HG03045 (cell line): ENCODE data around the gene AXL.
"Not testable (repeated sequence)": the region's sequence is repeated elsewhere in the genome, so short reads cannot be mapped to it uniquely, and the experiment has no call there.

ENCODE experiments used
- ATAC-seq: cut with Tn5 transposase; IDR thresholded peaks from one replicate; pipeline ENCODE4 v1.9.1; 2021; ENCODE audit warnings: mild to moderate bottlenecking, moderate library complexity; ENCODE audit not compliant: unreplicated experiment

Gene AXL

GRCh38 chr19:41206456-41206855, 12.6 kb upstream of the AXL start:
- no peak for ATAC-seq

GRCh38 chr19:41206926-41207750, 11.9 kb upstream of the AXL start:
- no peak for ATAC-seq

DNA sequence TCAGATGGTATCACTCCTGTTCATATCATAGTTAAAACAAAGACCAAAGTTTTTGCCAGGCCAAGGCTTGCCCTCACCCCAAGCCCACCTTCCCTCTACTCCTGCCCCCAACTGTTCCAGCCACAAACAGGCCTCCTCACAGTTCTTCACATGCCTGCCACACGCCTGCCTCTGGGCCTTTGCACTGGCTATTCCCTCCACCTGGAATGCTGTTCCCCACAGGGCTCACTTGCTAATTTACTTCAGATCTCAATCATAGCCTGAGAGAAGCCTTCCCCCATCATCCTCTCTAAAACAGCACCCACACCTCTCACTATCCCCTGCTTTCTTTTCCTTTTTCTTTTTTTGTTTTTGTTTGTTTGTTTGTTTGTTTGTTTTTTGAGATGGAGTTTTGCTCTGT, 4.9 kb upstream of the AXL start:
- no peak for ATAC-seq

GRCh38 chr19:41217741-41218140, 1.3 kb upstream of the AXL start:
- no peak for ATAC-seq

GRCh38 chr19:41218249-41218614, 791 bp upstream of the AXL start:
- ATAC-seq: no peak

DNA sequence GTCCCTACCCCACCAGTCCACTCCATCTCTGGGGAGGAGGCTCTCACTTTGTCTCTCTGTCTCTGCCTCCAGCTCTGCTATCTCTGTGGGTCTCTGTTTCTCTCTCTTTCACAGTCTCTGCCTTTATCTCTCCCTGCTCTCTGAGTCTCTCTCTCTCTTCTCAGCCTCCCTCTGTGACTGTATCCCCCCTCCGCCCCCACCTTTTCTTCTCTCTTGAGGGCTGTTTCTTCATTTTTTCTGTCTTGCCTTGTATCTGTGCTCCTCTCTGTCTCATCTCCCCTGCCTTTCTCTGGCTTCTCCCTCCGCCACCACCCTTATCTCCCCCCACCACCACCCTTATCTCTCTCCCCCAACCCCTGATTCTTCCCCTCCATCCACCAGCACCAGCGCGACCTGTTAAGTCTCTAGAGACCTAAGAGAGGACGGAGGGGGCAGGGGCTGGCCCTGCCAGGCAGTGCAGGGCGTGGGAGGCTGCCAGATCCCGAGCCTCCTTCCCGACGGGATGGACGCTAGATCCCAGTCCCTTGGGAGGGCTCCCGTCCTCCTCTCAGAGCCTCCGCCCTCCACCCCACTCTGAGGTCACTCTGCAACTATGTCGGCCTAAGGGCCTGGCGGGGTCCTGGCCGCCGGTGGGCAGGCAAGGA, 1.0 kb downstream of the AXL start:
- no peak for ATAC-seq

DNA sequence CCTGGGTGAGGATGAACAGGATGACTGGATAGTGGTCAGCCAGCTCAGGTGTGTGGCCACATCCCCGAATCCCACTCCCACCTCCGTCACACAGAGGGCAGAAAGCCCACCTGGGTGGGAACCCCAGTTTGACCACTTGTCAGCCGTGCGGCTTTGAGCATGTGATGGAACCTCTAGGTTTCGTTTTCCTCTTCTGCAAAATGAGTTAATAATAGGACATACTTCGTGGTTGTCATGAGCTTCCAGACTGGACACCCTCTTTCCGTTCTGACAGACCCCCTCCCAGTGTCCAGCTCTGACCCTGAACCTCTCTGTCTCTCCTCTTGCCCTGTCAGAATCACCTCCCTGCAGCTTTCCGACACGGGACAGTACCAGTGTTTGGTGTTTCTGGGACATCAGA, 1.8 kb downstream of the AXL start:
- ATAC-seq: no peak

GRCh38 chr19:41221514-41222205, 2.6 kb downstream of the AXL start:
- no peak for ATAC-seq

DNA sequence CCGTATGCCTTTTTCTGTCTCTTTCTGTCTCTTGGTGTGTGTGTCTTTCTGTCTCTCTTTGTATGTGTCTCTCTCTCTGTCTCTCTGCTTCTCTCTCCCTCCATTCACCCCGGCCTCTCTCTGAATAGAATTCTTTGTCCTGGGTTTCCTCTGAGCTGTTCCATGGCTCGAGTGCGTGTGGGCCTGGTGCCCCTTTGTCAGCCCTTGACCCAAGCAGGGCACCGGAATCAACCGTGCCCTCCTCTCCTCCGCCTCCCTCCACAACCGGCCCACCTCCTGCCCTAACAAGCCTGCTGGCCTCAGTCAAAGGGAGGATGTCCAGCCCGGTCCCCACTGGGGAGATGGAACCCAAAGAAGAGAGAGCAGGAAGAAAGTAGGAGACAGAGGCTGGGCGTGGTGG, 3.2 kb downstream of the AXL start:
- no peak for ATAC-seq

DNA sequence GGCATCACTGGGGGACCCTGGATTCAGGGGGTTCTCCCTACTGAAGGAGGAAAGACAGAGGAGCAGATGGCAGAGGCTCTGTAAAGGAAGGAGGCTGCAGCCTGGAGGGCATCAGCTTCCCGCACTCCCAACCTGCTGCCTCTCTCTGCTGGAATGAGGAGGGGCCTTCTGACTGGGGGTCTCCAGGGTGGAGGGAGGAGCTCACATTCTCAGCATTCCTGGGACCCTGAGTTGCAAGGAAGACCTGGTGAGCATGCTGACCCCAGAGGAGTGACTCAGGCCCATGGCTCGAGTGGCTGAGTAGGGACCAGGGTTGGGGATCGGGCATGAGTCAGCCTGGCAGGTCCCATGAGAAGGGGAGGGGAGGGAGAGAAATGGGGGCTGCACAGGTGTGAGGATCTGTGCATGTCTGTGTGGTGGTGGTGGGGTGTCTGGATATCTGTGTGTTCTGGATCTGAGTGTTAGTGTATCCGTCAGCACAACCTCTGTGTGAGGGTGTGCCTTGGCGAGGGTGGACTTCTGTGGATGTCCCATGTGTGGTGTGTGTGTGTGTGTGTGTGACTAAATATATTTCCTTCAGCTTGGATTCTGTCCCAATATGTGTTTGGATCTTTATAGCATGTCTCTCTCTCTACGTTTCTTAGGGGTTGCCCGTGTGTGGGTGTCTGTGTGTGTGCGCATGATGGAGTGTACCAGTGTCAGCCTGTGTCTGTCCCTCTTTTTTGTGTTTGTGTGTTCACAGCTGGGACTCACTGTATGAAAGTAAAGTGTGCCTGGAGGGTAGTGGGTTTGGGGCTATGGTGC, 4.6 kb downstream of the AXL start:
- no peak for ATAC-seq

GRCh38 chr19:41224632-41225031, 5.6 kb downstream of the AXL start:
- ATAC-seq: no peak

- ATAC-seq: no peak
Measured at GRCh38 chr19:41225238-41226052, 6.4 kb downstream of the AXL start.

DNA sequence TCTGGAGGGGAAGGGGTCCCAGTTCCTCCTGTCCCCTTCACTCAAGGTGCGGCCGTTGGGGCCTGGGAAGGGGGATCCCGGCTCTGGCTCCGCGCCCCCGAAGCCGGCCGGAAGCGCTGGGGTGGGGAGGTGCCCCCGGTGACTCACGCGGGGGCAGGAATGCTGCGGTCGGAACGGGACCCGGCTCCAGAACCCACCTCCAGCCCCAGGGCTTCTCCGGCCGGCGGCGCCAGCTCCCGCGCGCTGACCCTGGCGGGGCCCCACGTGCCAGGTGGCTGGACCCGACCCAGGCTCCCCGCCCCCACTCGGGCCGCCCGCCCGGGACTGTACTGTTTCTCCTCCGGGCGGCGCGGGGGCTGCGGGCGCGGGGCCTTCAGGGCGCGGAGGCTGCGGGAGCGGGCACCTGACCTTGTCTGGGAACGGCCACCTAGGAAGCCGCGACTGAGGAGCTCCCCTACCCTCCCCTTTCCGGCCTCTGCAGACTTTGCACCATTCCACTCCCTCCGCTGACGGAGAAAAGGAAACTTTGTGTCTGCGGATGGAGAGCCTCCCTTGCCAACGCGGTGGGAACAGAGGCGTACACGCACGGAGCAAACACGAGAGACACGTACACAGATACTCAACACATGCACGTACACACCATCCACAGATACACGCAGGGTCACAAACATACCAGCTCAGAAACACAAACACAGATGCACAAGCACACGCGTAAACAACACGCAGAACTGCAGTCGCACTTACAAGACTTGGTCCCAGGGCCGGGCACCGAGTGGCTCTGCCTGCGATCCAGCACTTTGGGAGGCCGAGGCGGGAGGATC, 7.2 kb downstream of the AXL start:
- ATAC-seq: no peak

DNA sequence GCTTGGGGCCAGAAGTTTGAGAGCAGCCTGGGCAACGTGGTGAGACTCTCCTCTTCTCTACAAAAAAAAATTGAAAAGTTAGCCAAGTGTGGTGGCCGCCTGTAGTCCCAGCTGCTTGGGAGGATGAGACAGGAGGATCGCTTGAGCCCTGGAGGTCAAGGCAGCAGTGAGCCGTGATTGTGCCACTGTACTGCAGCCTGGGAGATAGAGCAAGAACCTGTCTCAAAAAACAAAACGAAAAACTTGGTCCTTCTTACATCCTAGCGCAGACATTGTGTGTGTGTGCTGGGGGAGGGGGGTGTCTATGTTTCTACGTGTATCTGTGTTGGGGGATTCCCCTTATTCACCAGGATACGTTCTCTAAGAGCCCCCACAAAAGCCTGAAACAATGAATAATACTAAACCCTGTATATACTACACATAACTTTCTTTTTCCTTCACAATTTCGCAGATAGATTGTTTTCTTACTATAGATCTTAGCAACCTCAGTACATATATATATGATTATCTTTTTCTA, 7.9 kb downstream of the AXL start:
- no peak for ATAC-seq

DNA sequence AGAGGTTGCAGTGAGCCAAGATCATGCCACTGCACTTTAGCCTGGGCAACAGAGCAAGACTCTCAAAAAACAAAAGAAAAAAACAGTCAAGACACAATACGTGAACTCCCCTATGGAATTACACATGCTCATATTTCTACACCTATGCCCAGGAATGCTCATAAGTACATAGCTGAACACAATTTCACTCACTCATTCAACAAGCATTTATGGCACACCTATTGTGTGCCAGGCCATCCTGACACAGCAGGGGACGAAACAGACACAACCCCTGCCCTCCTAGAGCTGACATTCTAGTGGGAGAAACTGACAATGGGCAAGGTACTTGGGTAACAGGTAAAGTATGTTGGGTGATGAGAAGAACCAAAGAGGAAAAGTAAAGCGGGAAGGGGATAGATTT, 9.5 kb downstream of the AXL start:
- ATAC-seq: no peak

DNA sequence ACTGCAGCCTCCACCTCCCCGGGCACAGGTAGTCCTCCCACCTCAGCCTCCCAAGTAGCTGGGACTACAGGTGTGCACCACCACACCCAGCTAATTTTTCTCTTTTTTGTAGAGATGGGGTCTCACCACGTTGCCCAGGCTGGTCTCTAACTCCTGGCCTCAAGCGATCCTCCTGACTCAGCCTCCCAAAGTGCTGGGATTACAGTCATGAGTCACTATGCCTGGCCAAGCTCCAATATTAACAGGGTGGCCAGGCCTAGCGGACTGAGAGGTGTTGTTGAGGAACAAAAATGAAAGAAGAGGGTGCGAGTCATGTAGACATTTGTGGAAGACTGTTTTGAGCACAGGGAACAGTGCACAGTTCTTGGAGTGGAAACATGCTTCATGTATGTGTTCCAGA, 10.3 kb downstream of the AXL start:
- not testable (repeated sequence) for ATAC-seq

GRCh38 chr19:41230067-41230857, 11.2 kb downstream of the AXL start:
- no peak for ATAC-seq

GRCh38 chr19:41232686-41233085, 13.7 kb downstream of the AXL start:
- no peak for ATAC-seq
